Ramos (cell line): ENCODE results near the gene ABHD17B.
"Not testable (repeated sequence)": the region's sequence is repeated elsewhere in the genome, so short reads cannot be mapped to it uniquely, and the experiment has no call there.

Experiments
- in situ Hi-C: fragments of 300-500 bp; cut with MboI; formaldehyde crosslinking; loops from one replicate; pipeline ENCODE4 v1.14.3; 2022; ENCODE audit warnings: low sequenced_read_pairs; ENCODE audit not compliant: unreplicated experiment

ABHD17B gene

GRCh38 chr9:71916834-71917534, 6.0 kb upstream of the ABHD17B start:
- in situ Hi-C loops, result no loop called here

DNA sequence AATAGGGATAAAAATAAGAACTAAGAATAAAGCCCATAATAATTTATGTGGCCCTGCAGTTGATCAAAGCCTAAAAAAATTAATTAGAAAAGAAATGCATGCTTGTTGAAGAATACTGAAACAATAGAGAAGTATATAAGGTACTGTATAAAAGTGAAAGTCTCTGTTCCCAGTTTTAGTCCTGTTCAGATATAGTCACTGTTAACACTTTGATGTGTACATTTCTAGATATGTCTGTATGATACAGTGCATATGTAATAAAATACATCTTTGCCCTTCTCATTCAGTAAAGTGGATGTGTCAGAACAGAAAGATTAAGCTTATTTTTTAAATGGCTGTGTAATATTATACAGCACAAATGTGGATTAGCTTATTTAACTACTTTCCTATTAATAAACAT, 4.5 kb upstream of the ABHD17B start:
- in situ Hi-C loops, result no loop called here

GRCh38 chr9:71911908-71912335, 929 bp upstream of the ABHD17B start:
- in situ Hi-C loops, result no loop called here

- in situ Hi-C loops, result no loop called here
These were observed 338 bp downstream of the ABHD17B start for GRCh38 chr9:71910650-71911060.

DNA sequence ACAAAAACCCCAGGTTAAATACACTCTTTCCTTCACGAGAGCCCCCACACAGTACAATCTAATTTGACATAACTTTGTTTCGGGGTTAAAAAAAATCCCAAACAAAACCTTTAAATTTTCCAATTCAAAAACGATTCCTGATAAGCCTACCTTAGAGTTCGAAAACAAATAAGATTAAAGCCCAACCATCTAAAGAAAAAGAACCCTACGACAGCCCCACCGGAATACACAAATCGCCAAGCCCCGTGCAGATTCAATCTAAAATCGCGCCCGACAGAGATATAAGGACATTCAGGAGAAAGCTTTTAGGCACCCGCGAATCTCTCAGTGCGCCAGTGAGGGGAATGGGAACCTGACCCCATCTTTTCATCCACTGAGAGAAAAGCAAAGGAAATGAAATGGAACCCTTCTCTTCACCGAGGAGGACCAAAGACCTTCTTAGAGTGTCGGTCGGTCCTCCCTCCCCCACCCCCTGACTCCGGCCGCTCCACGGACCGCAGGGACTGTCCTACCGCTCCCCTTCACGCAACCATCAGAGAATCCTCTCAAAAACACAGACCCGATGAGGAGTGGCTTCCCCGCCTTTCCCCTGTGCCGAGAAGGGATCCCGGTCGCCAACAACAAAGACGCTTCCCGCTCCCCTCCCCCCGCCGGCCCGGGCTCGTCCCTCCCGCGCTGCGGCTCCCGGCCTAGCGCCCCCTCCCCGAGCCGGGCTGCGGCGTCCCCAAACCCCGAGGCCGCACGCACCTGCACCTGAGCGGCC, 925 bp downstream of the ABHD17B start:
- in situ Hi-C loops, result no loop called here

GRCh38 chr9:71908825-71909224, 2.2 kb downstream of the ABHD17B start:
- in situ Hi-C loops, result no loop called here

GRCh38 chr9:71904076-71904475, 6.9 kb downstream of the ABHD17B start:
- in situ Hi-C loops, result no loop called here

- in situ Hi-C loops, result no loop called here
These were observed 9.0 kb downstream of the ABHD17B start for GRCh38 chr9:71901695-71902597.

DNA sequence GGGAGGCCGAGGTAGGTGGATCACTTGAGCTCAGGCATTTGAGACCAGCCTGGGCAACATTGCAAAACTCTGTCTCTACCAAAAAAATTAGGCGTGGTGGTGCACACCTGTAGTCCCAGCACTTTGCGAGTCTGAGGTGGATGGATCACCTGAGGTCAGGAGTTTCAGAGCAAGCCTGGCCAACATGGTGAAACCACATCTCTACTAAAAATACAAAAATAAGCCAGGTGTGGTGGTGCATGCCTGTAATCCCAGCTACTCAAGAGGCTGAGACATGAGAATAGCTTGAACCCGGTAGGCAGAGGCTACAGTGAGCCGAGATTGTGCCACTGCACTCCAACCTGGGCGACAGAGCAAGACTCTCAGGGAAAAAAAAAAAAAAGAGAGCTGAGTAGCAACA, 12.2 kb downstream of the ABHD17B start:
- in situ Hi-C loops, result not testable (repeated sequence)

DNA sequence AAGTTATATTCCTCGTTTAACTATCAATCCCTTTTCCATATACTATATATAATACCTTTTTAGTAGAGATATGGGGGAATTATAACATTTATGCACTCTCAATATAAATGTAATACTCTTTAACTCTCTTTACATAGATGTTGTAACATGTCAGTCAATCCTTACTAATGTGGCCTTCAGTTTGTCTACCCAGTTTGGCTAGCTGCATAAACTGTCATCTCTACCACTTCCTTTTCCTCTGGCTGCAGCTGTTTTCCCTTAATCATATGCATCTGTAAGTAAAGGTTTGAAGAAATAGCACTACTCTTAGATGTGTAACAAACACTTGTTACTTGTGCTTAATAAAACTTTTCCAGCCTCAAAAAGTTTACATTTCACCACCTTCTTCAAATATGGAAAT, 13.4 kb downstream of the ABHD17B start:
- in situ Hi-C loops, result no loop called here

- in situ Hi-C loops, result no loop called here
These were observed 14.2 kb downstream of the ABHD17B start for GRCh38 chr9:71896761-71897160.

- in situ Hi-C loops, result no loop called here
These were observed 15.0 kb downstream of the ABHD17B start for GRCh38 chr9:71895955-71896354.

DNA sequence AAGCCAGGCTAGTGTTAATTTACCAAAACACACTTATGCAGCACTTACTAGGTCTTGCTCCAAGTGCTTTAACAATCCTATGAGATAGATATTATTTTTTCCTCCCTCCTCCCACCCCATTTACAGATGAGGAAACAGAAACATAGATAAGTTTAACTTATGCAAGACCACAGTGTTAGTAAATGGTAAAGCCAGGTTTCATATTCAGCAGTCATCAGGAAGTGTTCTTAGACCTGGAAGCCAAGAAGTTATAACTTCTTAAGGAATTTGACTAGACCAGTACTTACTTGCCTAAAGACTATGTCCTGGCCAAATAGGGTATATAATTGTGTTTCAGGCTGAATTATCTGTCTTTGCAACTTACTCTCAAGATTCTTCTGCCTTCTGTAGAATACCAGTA, 15.9 kb downstream of the ABHD17B start:
- in situ Hi-C loops, result no loop called here

GRCh38 chr9:71891557-71892189, 19.3 kb downstream of the ABHD17B start:
- in situ Hi-C loops, result no loop called here

GRCh38 chr9:71890042-71890679, 20.8 kb downstream of the ABHD17B start:
- in situ Hi-C loops, result no loop called here

DNA sequence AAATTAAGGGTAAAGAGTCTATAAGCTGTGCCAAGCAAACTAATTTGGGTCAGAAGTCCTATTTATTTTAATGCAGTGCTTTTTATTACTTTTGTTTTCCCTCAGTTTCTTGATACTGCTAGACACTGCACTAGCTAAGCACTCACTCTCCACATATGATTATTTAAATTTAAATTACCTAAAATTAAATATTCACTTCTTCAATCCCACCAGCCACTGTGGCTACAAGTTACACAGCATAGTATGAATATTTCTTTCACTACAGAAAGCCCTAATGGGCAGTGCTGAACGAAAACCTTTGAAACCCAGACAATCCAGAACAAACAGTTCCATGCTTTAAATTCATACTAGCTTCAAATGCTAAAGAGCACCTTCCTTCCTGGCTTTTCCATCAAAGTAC, 23.6 kb downstream of the ABHD17B start:
- in situ Hi-C loops, result no loop called here

DNA sequence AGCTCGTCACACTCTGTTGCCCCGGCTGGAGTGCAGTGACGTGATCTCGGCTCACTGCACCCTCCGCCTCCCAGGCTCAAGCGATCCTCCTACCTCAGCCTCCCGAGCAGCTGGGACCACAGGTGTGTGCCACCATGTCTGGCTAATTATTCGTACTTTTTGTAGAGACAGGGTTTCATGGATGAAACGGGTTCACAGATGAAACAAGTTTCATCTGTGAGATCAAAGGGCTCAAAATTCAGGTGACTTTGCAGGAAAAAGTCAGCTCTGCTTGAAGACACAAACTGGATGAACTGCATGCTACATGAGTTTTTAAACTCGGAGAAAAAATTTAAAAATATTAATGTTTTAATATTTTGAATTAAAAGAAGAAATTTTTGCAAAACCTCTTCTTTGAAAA, 24.5 kb downstream of the ABHD17B start:
- in situ Hi-C loops, result no loop called here

DNA sequence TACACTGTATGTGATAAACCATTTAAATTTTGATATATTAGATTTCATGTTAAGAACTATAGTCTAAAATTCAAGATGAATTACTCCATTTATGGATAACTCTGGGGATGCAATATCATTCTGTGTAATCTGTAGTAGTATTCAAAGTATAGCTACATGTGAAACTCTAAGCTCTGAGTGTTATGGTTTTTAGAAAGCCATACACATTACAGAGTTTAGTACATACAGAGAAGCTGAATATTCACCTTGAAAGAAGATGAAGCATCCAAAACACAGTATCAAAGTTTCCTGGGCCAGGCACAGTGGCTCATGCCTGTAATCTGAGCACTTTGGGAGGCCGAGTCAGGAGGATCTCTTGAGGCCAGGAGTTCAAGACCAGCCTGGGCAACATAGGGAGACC, 25.0 kb downstream of the ABHD17B start:
- in situ Hi-C loops, result no loop called here

- in situ Hi-C loops, result no loop called here
These were observed 25.5 kb downstream of the ABHD17B start for GRCh38 chr9:71885467-71885866.

- in situ Hi-C loops, result no loop called here
These were observed 27.0 kb downstream of the ABHD17B start for GRCh38 chr9:71884005-71884404.
